Activated gamma-delta T cell treated with anti-CD3 and anti-CD28 coated beads, Interleukin-2, amount 50 U/mL, for 16 hours (primary cell): ENCODE data around the gene BST1.
"Not testable (repeated sequence)": the region's sequence is repeated elsewhere in the genome, so short reads cannot be mapped to it uniquely, and the experiment has no call there.

ENCODE experiments used
- DNase-seq: peaks from one replicate; pipeline ENCODE4 v3.0.0-alpha.2; 2020; ENCODE audit warnings: low read depth

Gene BST1

GRCh38 chr4:15749001-15749400 lies 46.1 kb downstream of the BST1 start:
- DNase-seq = no peak

- DNase-seq = no peak
Measured at GRCh38 chr4:15751153-15751552, 48.3 kb downstream of the BST1 start.

DNA sequence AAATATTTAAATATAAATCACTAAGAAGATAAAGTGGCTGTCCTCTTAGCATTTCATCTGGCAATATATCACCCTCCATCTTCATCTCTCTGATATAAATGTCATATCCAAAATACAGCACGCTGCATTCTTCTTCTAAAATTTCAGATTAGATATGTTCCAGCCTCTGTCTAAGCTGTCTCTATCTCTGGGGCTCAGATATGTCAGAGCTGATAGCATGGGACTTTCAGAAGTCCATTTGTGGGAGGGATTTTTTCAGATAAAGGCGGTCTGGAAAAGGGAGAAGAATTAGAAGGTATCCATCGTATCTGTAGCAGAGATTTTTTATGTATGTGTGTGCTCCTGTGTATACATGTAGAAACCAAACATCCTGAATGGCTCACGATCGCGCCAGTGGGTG lies 50.2 kb downstream of the BST1 start:
- DNase-seq = no peak

DNA sequence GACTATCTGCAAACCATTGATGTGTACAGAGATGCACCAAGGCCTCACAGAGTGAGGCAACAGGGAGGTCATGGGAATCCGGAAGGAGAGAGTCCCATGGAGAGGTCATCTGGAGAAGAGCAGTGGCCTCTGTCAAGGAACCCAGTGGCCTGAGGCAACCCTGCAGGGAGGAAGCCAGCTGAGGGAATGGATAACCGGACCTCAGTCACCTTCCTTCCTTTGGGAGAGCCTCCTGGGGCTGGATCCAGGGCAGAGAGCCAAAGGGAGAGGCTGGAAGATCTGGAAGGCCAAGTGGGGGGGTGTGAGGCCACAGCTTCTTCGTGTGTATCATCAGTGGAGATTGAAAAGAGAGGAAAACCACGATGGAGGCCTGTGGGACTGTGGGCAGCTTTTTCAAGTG lies 50.9 kb downstream of the BST1 start:
- no peak for DNase-seq

DNA sequence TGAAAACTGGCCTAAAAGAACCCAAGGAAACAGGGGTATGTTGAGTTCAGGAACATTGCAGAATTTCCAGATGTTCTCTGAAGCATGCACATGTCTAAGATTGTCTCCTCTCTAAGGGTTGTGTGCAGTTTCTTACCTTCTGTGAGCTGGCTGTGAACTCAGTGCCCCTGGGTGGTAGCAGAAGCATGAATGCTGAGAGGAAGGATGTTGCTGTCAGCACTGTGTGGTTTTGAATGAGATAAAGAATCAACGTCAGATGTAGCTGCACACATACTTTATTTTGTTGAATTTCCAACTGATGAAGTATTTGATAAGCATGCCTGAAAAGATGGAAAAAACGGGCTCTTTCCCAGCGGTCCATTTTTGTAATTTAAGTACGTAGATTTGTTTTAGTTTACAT lies 51.5 kb downstream of the BST1 start:
- DNase-seq = peak; percentile 27

- DNase-seq = peak; percentile 19
Measured at GRCh38 chr4:15755321-15756155, 52.7 kb downstream of the BST1 start.

GRCh38 chr4:15756361-15756861 lies 53.5 kb downstream of the BST1 start:
- DNase-seq = peak; percentile 64

- DNase-seq = no peak
Measured at GRCh38 chr4:15757054-15757453, 54.2 kb downstream of the BST1 start.

GRCh38 chr4:15758294-15758693 lies 55.4 kb downstream of the BST1 start:
- no peak for DNase-seq

DNA sequence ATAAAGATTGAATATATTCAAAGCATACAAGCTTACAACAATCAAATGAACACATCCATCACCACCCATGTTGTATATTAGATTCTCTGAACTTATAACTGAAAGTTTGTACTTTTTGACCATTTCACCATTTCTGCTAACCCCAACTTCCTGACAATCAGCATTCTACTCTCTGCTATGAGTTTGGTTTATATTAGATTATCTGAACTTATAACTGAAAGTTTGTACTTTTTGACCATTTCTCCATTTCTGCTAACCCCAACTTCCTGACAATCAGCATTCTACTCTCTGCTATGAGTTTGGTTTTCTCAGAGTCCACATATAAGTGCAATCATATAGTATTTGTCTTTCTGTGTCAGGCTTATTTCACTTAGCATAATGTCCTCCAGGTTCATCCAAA lies 59.6 kb downstream of the BST1 start:
- not testable (repeated sequence) for DNase-seq

GRCh38 chr4:15765391-15765790 lies 62.5 kb downstream of the BST1 start:
- DNase-seq = no peak

GRCh38 chr4:15765910-15766697 lies 63.2 kb downstream of the BST1 start:
- peak; percentile 11 for DNase-seq

GRCh38 chr4:15766821-15767220 lies 64.0 kb downstream of the BST1 start:
- DNase-seq = no peak

- no peak for DNase-seq
Measured at GRCh38 chr4:15769202-15769601, 66.3 kb downstream of the BST1 start.

GRCh38 chr4:15771216-15772058 lies 68.6 kb downstream of the BST1 start:
- no peak for DNase-seq

- DNase-seq = no peak
Measured at GRCh38 chr4:15774020-15774420, 71.2 kb downstream of the BST1 start.

- DNase-seq = no peak
Measured at GRCh38 chr4:15776871-15777648, 74.2 kb downstream of the BST1 start.

- peak; percentile 7 for DNase-seq
Measured at GRCh38 chr4:15777697-15778288, 74.9 kb downstream of the BST1 start.

GRCh38 chr4:15778289-15779241 lies 75.7 kb downstream of the BST1 start, which contains the start of gene CD38:
CD38 (plus strand) TSS chr4:15778328; CDS start chr4:15778415, 87 bp downstream.
- peak; percentile 15 for DNase-seq

- no peak for DNase-seq
Measured at GRCh38 chr4:15779306-15779705, 76.4 kb downstream of the BST1 start.
